ENCODE results near the gene RPL10A.

RPL10A gene

DNA sequence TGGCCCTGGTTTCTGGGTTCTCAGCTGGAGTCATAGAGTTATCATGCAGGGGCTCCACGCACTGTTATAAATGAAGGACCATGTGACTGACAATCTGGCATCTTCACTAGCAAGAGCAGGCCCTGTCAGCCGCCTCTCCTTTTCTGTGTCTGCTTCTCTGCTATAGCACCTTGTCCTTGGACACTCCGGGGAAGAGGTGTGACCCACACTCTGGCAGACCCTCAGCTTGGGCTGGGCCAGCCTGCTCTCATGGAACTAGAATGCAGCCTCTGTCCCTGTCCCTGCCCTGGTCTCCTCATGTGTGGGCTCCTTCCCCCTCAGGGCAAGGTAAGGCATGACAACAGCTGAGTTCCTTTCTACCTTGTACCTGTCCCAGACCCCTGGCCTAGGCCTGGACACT, 27.0 kb upstream of the RPL10A start:
- Histone ChIP-seq H3K9ac (ENCODE audit: low read length) (no peak overlapping the region), H3K4me1 (ENCODE audit: insufficient read depth, low read length, severe bottlenecking) (no peaks in the 10 kb centered on the region), H3K79me2 (ENCODE audit: insufficient read depth, low read length) (no peaks in the 10 kb centered on the region), H4K20me1 (ENCODE audit: insufficient read depth, low read length) (no peaks in the 10 kb centered on the region), H3F3A (ENCODE audit: insufficient read depth, low read length) (no peaks in the 10 kb centered on the region), H3K27me3 (ENCODE audit: insufficient read depth, low read length) (no peaks in the 10 kb centered on the region), H3K27ac (ENCODE audit: low read depth, low read length, poor library complexity, severe bottlenecking) (no peak overlapping the region), H3K36me3 (ENCODE audit: insufficient read depth, low read length) (no peaks in the 10 kb centered on the region), H3K4me2 (ENCODE audit: low read length) (no peak overlapping the region), H2AFZ (ENCODE audit: low read length) (no peak overlapping the region), H3K9me2 (ENCODE audit: low read depth, low read length) (no peaks in the 10 kb centered on the region), H3K9me3 (ENCODE audit: low read length) (no peaks in the 10 kb centered on the region), H3K4me3 (ENCODE audit: low read depth, low read length, poor library complexity, severe bottlenecking) (no peak overlapping the region)
- TF ChIP-seq, protein P1, sequence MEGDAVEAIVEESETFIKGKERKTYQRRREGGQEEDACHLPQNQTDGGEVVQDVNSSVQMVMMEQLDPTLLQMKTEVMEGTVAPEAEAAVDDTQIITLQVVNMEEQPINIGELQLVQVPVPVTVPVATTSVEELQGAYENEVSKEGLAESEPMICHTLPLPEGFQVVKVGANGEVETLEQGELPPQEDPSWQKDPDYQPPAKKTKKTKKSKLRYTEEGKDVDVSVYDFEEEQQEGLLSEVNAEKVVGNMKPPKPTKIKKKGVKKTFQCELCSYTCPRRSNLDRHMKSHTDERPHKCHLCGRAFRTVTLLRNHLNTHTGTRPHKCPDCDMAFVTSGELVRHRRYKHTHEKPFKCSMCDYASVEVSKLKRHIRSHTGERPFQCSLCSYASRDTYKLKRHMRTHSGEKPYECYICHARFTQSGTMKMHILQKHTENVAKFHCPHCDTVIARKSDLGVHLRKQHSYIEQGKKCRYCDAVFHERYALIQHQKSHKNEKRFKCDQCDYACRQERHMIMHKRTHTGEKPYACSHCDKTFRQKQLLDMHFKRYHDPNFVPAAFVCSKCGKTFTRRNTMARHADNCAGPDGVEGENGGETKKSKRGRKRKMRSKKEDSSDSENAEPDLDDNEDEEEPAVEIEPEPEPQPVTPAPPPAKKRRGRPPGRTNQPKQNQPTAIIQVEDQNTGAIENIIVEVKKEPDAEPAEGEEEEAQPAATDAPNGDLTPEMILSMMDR (IDR thresholded peaks at IDR 0.05; ENCODE audit: low read length) = no peak
- no peak for TF ChIP-seq EZH2 (IDR thresholded peaks at IDR 0.05; ENCODE audit: borderline replicate concordance, low read length)

DNA sequence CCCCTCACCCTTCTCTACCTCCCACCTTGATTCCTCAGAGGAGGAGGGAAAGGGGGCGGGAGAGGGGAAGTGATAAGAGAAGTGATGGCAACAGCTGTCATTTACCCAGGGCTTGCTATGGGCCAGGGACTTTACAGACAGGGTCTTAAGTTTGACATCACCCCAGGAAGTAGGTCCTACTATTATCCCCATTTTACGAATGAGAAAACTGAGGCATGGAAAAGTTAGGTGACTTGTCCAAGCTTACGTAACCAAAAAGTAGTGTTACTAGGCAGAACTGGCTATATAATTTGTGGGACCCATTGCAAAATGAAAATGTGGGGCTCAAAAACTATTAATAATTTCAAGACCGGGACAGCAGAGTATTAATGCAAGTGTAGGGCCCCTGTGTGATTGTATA, 26.6 kb upstream of the RPL10A start:
- Histone ChIP-seq H3K4me3 (ENCODE audit: low read depth, low read length, poor library complexity, severe bottlenecking) (no peak overlapping the region), H2AFZ (ENCODE audit: low read length) (no peak overlapping the region), H3K27me3 (ENCODE audit: insufficient read depth, low read length) (no peaks in the 10 kb centered on the region), H3K9ac (ENCODE audit: low read length) (no peak overlapping the region), H4K20me1 (ENCODE audit: insufficient read depth, low read length) (no peaks in the 10 kb centered on the region), H3K9me3 (ENCODE audit: low read length) (no peaks in the 10 kb centered on the region), H3K36me3 (ENCODE audit: insufficient read depth, low read length) (no peaks in the 10 kb centered on the region), H3K4me2 (ENCODE audit: low read length) (no peak overlapping the region), H3F3A (ENCODE audit: insufficient read depth, low read length) (no peaks in the 10 kb centered on the region), H3K79me2 (ENCODE audit: insufficient read depth, low read length) (no peaks in the 10 kb centered on the region), H3K9me2 (ENCODE audit: low read depth, low read length) (no peaks in the 10 kb centered on the region), H3K27ac (ENCODE audit: low read depth, low read length, poor library complexity, severe bottlenecking) (no peak overlapping the region), H3K4me1 (ENCODE audit: insufficient read depth, low read length, severe bottlenecking) (no peaks in the 10 kb centered on the region)
- TF ChIP-seq EZH2 (IDR thresholded peaks at IDR 0.05; ENCODE audit: borderline replicate concordance, low read length) = no peak
- TF ChIP-seq, protein P1 (IDR thresholded peaks at IDR 0.05; ENCODE audit: low read length) = no peak

DNA sequence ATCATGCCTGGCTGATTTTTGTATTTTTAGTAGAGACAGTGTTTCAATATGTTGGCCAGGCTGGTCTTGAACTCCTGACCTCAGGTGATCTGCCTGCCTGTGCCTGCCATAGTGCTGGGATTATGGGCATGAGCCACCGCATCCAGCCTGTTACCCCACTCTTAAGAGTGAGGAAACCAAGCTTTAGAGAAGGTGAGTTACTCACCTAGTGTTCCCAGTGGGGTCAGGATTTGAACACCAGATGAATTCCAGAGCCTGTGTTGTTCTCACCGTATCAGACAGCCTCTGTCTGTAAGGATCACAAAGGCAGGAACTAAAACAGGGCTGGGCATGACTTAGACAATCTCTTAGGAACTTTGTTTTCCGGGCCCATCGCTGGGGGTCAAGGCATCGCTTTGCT, 25.5 kb upstream of the RPL10A start:
- Histone ChIP-seq H2AFZ (ENCODE audit: low read length) (no peak overlapping the region), H3K79me2 (ENCODE audit: insufficient read depth, low read length) (no peaks in the 10 kb centered on the region), H3K9me2 (ENCODE audit: low read depth, low read length) (no peaks in the 10 kb centered on the region), H3K4me1 (ENCODE audit: insufficient read depth, low read length, severe bottlenecking) (no peaks in the 10 kb centered on the region), H3F3A (ENCODE audit: insufficient read depth, low read length) (no peaks in the 10 kb centered on the region), H3K9ac (ENCODE audit: low read length) (no peak overlapping the region), H3K9me3 (ENCODE audit: low read length) (no peaks in the 10 kb centered on the region), H3K4me2 (ENCODE audit: low read length) (no peak overlapping the region), H3K4me3 (ENCODE audit: low read depth, low read length, poor library complexity, severe bottlenecking) (no peak overlapping the region), H3K27me3 (ENCODE audit: insufficient read depth, low read length) (no peaks in the 10 kb centered on the region), H4K20me1 (ENCODE audit: insufficient read depth, low read length) (no peaks in the 10 kb centered on the region), H3K27ac (ENCODE audit: low read depth, low read length, poor library complexity, severe bottlenecking) (no peak overlapping the region), H3K36me3 (ENCODE audit: insufficient read depth, low read length) (no peaks in the 10 kb centered on the region)
- TF ChIP-seq, protein P1 (IDR thresholded peaks at IDR 0.05; ENCODE audit: low read length) = no peak
- no peak for TF ChIP-seq EZH2 (IDR thresholded peaks at IDR 0.05; ENCODE audit: borderline replicate concordance, low read length)

All from OCI-LY1 (cell line).